Thyroid gland (tissue), 4 donors: Measurements from ENCODE around the gene NAV2.

ENCODE experiments used
- POLR2A ChIP-seq, 2 donors: fragments of 450-650 bp; IDR thresholded peaks; one replicate each; pipeline ENCODE4 v1.6.1; 2017; ENCODE audit warnings: antibody characterized with exemption in 2 of 2, mild to moderate bottlenecking in 2 of 2, moderate library complexity in 1 of 2
- TF ChIP-seq, protein P1 (sequence below), 6 experiments: fragments of 200-600 bp in 3 of 6; fragments of 450-650 bp in 3 of 6; sonication (generic) in 3 of 6; IDR thresholded peaks; one replicate each; pipeline ENCODE4 v1.5.1; 2016 to 2019; ENCODE audit warnings: antibody characterized with exemption in 6 of 6, mild to moderate bottlenecking in 2 of 6, inconsistent platforms in 1 of 6, moderate library complexity in 1 of 6

DNA sequence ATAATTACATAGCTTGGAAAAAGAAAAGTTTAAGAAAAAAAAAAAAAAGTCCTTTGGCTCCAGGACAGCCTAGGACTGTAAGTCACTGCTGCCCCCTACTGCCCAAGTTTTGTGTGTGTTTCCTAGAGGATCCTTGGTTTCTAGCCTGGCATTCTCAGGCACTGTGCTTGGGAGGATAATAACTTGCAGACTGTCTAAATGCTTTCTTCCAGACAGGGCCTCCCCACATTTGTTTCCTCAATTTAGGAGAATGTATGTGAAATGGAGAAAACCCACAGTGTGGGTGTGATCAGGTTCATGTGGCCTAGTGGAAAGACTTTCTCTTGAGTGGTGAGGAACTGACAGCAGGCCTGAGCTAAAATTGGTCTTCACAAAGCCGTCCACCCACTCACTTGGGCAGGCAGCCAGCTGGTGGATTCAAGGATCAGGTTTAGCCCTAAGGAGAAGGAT, 191.0 kb downstream of the NAV2 start:
- no peak for TF ChIP-seq POLR2A (IDR thresholded peaks at IDR 0.05)
- TF ChIP-seq, protein P1, sequence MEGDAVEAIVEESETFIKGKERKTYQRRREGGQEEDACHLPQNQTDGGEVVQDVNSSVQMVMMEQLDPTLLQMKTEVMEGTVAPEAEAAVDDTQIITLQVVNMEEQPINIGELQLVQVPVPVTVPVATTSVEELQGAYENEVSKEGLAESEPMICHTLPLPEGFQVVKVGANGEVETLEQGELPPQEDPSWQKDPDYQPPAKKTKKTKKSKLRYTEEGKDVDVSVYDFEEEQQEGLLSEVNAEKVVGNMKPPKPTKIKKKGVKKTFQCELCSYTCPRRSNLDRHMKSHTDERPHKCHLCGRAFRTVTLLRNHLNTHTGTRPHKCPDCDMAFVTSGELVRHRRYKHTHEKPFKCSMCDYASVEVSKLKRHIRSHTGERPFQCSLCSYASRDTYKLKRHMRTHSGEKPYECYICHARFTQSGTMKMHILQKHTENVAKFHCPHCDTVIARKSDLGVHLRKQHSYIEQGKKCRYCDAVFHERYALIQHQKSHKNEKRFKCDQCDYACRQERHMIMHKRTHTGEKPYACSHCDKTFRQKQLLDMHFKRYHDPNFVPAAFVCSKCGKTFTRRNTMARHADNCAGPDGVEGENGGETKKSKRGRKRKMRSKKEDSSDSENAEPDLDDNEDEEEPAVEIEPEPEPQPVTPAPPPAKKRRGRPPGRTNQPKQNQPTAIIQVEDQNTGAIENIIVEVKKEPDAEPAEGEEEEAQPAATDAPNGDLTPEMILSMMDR (IDR thresholded peaks at IDR 0.05): peak; percentile 35 to 92 (median 78)
